Mesendoderm (in vitro differentiated cells): ENCODE measurements around the gene PPP1CC. TPM values are rescaled to one million over a fixed set of nuclear protein-coding genes. Genes with fewer than 3 reads are reported as not detected.

Experiments used
- DNase-seq: peaks from one replicate; pipeline ENCODE4 v3.0.0; 2013
- H2AK5ac ChIP-seq: 2 replicates; pipeline ENCODE4 v1.6.1; 2013; ENCODE audit warnings: low read length, inconsistent platforms
- H2BK120ac ChIP-seq: 2 replicates; pipeline ENCODE4 v1.6.1; 2013; ENCODE audit warnings: low read depth, mild to moderate bottlenecking, low read length, moderate library complexity, mixed read lengths
- H2BK15ac ChIP-seq: replicated peaks from 2 replicates; pipeline ENCODE4 v1.6.1; 2013; ENCODE audit warnings: low read depth, mild to moderate bottlenecking, moderate library complexity
- H2BK5ac ChIP-seq: 2 replicates; pipeline ENCODE4 v1.6.1; 2013; ENCODE audit warnings: low read length, inconsistent platforms
- H3K18ac ChIP-seq: 2 replicates; pipeline ENCODE4 v1.6.1; 2013; ENCODE audit warnings: mild to moderate bottlenecking, low read length, mixed read lengths
- H3K23ac ChIP-seq: one replicate; pipeline ENCODE4 v1.6.1; 2013; ENCODE audit warnings: low read length
- H3K27ac ChIP-seq: 2 replicates; pipeline ENCODE4 v1.5.1; 2013; ENCODE audit warnings: low read depth, mild to moderate bottlenecking, inconsistent platforms, low read length, moderate library complexity
- H3K27me3 ChIP-seq: 2 replicates; pipeline ENCODE4 v1.6.1; 2013; ENCODE audit warnings: low read length, control low read depth, mild to moderate bottlenecking, inconsistent platforms; ENCODE audit not compliant: insufficient read depth, poor library complexity
- H3K36me3 ChIP-seq: 2 replicates; pipeline ENCODE4 v1.6.1; 2013; ENCODE audit warnings: low read length, inconsistent platforms; ENCODE audit not compliant: control insufficient read depth, insufficient read depth
- H3K4ac ChIP-seq: one replicate; pipeline ENCODE4 v1.6.1; 2013; ENCODE audit warnings: low read depth, mild to moderate bottlenecking, low read length, moderate library complexity
- H3K4me1 ChIP-seq: 2 replicates; pipeline ENCODE4 v1.6.1; 2013; ENCODE audit warnings: low read depth, low read length, inconsistent platforms; ENCODE audit not compliant: control insufficient read depth
- H3K4me2 ChIP-seq: 2 replicates; pipeline ENCODE4 v1.6.1; 2013; ENCODE audit warnings: low read length
- H3K4me3 ChIP-seq: 2 replicates; pipeline ENCODE4 v1.5.1; 2013; ENCODE audit warnings: mild to moderate bottlenecking, low read length
- H3K56ac ChIP-seq: one replicate; pipeline ENCODE4 v1.6.1; 2013; ENCODE audit warnings: low read length
- H3K79me1 ChIP-seq: 2 replicates; pipeline ENCODE4 v1.6.1; 2013; ENCODE audit warnings: low read length, inconsistent platforms
- H3K79me2 ChIP-seq: 2 replicates; pipeline ENCODE4 v1.6.1; 2013; ENCODE audit warnings: mild to moderate bottlenecking, low read length; ENCODE audit not compliant: control insufficient read depth, insufficient read depth
- H3K9ac ChIP-seq: 2 replicates; pipeline ENCODE4 v1.6.1; 2013; ENCODE audit warnings: low read length, inconsistent platforms
- H4K5ac ChIP-seq: one replicate; pipeline ENCODE4 v1.6.1; 2013; ENCODE audit warnings: low read length
- H4K8ac ChIP-seq: one replicate; pipeline ENCODE4 v1.6.1; 2013; ENCODE audit warnings: low read depth, mild to moderate bottlenecking, control low read depth, low read length, moderate library complexity
- WGBS: extraction: QIAGEN DNeasy Blood & Tissue Kit; methylation state at CpG from one replicate; pipeline ENCODE4 v1.1.7; 2013; ENCODE audit warnings: low lambda C conversion rate, missing lambda C conversion rate; ENCODE audit not compliant: insufficient coverage; ENCODE audit errors: extremely low coverage; 5-methylcytosine and 5-hydroxymethylcytosine counted together
- polyA plus RNA-seq, 2 experiments: library from polyadenylated mRNA; stranded (reverse); fragments of 200-250 nt; gene quantifications; one replicate each; pipeline ENCODE4 v1.2.3, GENCODE V29; 2013

PPP1CC gene
- 266 TPM for polyA plus RNA-seq (2013, experiment 1 of 2)
- 258 TPM for polyA plus RNA-seq (2013, experiment 2 of 2)

- H3K23ac ChIP-seq, result peak within 1 kb of the TSS; percentile 36
- peak within 1 kb of the TSS; percentile 99 for H3K18ac ChIP-seq
- no peak within 1 kb of the TSS for H4K5ac ChIP-seq
- peak; percentile 96 for DNase-seq
- no peak within 1 kb of the TSS for H2BK5ac ChIP-seq
- H4K8ac ChIP-seq, result peak within 1 kb of the TSS; percentile 57
- H3K4me1 ChIP-seq, result peaks cover 6% of the 10 kb centered on the region
- no CpG with 5 or more reads among the region's 63 CpGs for WGBS
- peaks cover 41% of the 10 kb centered on the region for H3K79me2 ChIP-seq
- H2BK120ac ChIP-seq, result peak within 1 kb of the TSS; percentile 97
- H3K79me1 ChIP-seq, result peaks cover 2% of the 10 kb centered on the region
- peak within 1 kb of the TSS; percentile 99 for H3K4ac ChIP-seq
- H3K4me3 ChIP-seq, result peak within 1 kb of the TSS; percentile 96
- peak within 1 kb of the TSS; percentile 98 for H3K4me2 ChIP-seq
- H2AK5ac ChIP-seq, result no peak within 1 kb of the TSS
- no peaks in the 10 kb centered on the region for H3K27me3 ChIP-seq
- H2BK15ac ChIP-seq, result no peak within 1 kb of the TSS
- H3K9ac ChIP-seq, result peak within 1 kb of the TSS; percentile 97
- H3K56ac ChIP-seq, result peak within 1 kb of the TSS; percentile 98
- H3K27ac ChIP-seq, result peak within 1 kb of the TSS; percentile 70
- H3K36me3 ChIP-seq, result no peaks in the 10 kb centered on the region
Measured at GRCh38 chr12:110742718-110743570, at the start of gene PPP1CC. Gene PPP1CC (minus strand): TSS chr12:110742891. CDS start chr12:110742707, 184 bp downstream.

GRCh38 chr12:110791589-110791988 is 48.9 kb upstream of the PPP1CC start:
- Histone ChIP-seq H3K56ac (no peak overlapping the region), H4K5ac (no peak overlapping the region), H2AK5ac (no peak overlapping the region), H3K4me3 (no peak overlapping the region), H3K4me2 (no peak overlapping the region), H3K79me1 (no peaks in the 10 kb centered on the region), H3K27ac (no peak overlapping the region), H3K4ac (no peak overlapping the region), H3K18ac (no peak overlapping the region), H3K4me1 (no peaks in the 10 kb centered on the region), H2BK5ac (no peak overlapping the region), H3K23ac (no peak overlapping the region), H3K9ac (no peak overlapping the region), H3K27me3 (no peaks in the 10 kb centered on the region), H2BK15ac (no peak overlapping the region), H3K36me3 (no peaks in the 10 kb centered on the region), H3K79me2 (no peaks in the 10 kb centered on the region), H4K8ac (no peak overlapping the region), H2BK120ac (no peak overlapping the region)
- DNase-seq, result no peak
- no CpG with 5 or more reads among the region's 3 CpGs for WGBS

GRCh38 chr12:110790301-110790700 is 47.6 kb upstream of the PPP1CC start:
- Histone ChIP-seq H3K23ac (no peak overlapping the region), H3K4me2 (no peak overlapping the region), H3K27ac (no peak overlapping the region), H2BK120ac (no peak overlapping the region), H3K36me3 (no peaks in the 10 kb centered on the region), H3K4me1 (no peaks in the 10 kb centered on the region), H3K79me1 (no peaks in the 10 kb centered on the region), H4K5ac (no peak overlapping the region), H3K56ac (no peak overlapping the region), H3K18ac (no peak overlapping the region), H4K8ac (no peak overlapping the region), H3K4me3 (no peak overlapping the region), H2BK15ac (no peak overlapping the region), H3K4ac (no peak overlapping the region), H3K9ac (no peak overlapping the region), H3K79me2 (no peaks in the 10 kb centered on the region), H2BK5ac (no peak overlapping the region), H3K27me3 (no peaks in the 10 kb centered on the region), H2AK5ac (no peak overlapping the region)
- no CpG with 5 or more reads among the region's 1 CpG for WGBS
- DNase-seq, result no peak

GRCh38 chr12:110786012-110786411 is 43.3 kb upstream of the PPP1CC start:
- Histone ChIP-seq H3K36me3 (no peaks in the 10 kb centered on the region), H2BK15ac (no peak overlapping the region), H3K4me1 (no peaks in the 10 kb centered on the region), H3K23ac (no peak overlapping the region), H3K79me2 (no peaks in the 10 kb centered on the region), H3K4ac (no peak overlapping the region), H3K27ac (no peak overlapping the region), H3K79me1 (no peaks in the 10 kb centered on the region), H4K5ac (no peak overlapping the region), H3K18ac (no peak overlapping the region), H2BK5ac (no peak overlapping the region), H2BK120ac (no peak overlapping the region), H3K4me2 (no peak overlapping the region), H3K56ac (no peak overlapping the region), H3K27me3 (no peaks in the 10 kb centered on the region), H3K9ac (no peak overlapping the region), H3K4me3 (no peak overlapping the region), H4K8ac (no peak overlapping the region), H2AK5ac (no peak overlapping the region)
- DNase-seq, result no peak
- no CpG with 5 or more reads among the region's 7 CpGs for WGBS

GRCh38 chr12:110785240-110785639 is 42.5 kb upstream of the PPP1CC start:
- DNase-seq, result no peak
- no peak overlapping the region for H4K8ac ChIP-seq
- no peak overlapping the region for H3K18ac ChIP-seq
- WGBS, result no CpG with 5 or more reads among the region's 7 CpGs
- no peaks in the 10 kb centered on the region for H3K4me1 ChIP-seq
- H2BK120ac ChIP-seq, result no peak overlapping the region
- H3K9ac ChIP-seq, result no peak overlapping the region
- no peaks in the 10 kb centered on the region for H3K27me3 ChIP-seq
- H3K4ac ChIP-seq, result no peak overlapping the region
- no peak overlapping the region for H2BK15ac ChIP-seq
- no peaks in the 10 kb centered on the region for H3K79me2 ChIP-seq
- no peak overlapping the region for H3K27ac ChIP-seq
- H4K5ac ChIP-seq, result no peak overlapping the region
- H3K23ac ChIP-seq, result no peak overlapping the region
- H2BK5ac ChIP-seq, result no peak overlapping the region
- no peak overlapping the region for H3K56ac ChIP-seq
- H3K4me2 ChIP-seq, result no peak overlapping the region
- H3K79me1 ChIP-seq, result no peaks in the 10 kb centered on the region
- H3K4me3 ChIP-seq, result no peak overlapping the region
- no peaks in the 10 kb centered on the region for H3K36me3 ChIP-seq
- no peak overlapping the region for H2AK5ac ChIP-seq
